SW480 (cell line): ENCODE measurements around the gene WASHC1.
"Not testable (repeated sequence)": the region's sequence is repeated elsewhere in the genome, so short reads cannot be mapped to it uniquely, and the experiment has no call there.

Experiments used
- DNase-seq: peaks from one replicate; pipeline ENCODE4 v3.0.0-alpha.2; 2016; ENCODE audit warnings: low spot score

Gene WASHC1, protein sequence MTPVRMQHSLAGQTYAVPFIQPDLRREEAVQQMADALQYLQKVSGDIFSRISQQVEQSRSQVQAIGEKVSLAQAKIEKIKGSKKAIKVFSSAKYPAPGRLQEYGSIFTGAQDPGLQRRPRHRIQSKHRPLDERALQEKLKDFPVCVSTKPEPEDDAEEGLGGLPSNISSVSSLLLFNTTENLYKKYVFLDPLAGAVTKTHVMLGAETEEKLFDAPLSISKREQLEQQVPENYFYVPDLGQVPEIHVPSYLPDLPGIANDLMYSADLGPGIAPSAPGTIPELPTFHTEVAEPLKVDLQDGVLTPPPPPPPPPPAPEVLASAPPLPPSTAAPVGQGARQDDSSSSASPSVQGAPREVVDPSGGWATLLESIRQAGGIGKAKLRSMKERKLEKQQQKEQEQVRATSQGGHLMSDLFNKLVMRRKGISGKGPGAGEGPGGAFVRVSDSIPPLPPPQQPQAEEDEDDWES

DNA sequence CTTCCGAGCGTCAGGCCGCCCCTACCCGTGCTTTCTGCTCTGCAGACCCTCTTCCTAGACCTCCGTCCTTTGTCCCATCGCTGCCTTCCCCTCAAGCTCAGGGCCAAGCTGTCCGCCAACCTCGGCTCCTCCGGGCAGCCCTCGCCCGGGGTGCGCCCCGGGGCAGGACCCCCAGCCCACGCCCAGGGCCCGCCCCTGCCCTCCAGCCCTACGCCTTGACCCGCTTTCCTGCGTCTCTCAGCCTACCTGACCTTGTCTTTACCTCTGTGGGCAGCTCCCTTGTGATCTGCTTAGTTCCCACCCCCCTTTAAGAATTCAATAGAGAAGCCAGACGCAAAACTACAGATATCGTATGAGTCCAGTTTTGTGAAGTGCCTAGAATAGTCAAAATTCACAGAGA is at the start of gene WASHC1:
TSS of gene WASHC1 (minus strand) at position 101 of the 400 bp plus-strand sequence. CDS start 4,457 bp downstream, outside the sequence.
- not testable (repeated sequence) for DNase-seq

DNA sequence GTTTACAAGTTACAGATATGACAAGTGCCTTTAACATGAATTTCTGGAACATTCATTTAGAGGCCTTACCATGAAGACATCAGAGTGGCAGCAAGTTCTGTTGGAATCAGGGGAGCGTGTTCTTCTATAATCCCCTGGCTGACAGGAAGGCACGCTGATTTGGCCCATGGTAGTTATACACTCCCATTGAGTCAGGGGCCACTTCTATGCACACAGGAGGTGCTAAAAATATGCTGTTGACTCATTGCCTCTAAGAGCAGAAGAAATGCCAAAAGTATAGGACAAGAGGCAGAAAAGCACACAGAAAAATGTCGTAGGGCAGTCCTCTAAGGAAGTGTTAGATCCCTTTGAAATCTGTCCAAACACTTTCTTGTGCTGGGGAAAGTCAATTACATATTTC is 49.1 kb upstream of the WASHC1 start:
- DNase-seq = not testable (repeated sequence)

DNA sequence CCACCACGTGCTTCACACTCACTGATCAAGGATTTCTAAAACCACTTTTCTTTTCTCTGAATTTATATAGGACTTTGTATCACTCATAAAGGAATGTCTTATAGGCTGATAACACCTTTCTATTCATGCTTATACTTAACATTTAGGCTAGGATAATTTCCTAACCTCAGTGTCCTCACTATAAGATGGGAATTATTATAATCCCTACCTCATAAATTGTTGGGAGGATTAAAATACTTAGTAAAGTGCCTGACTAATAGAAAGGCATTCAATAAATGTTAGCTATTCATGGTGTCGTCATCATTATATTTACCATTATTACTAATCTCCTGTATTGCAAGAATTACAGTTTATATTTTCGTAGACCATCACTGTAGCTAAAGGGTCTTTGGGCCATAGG is 47.1 kb upstream of the WASHC1 start:
- DNase-seq = not testable (repeated sequence)

- not testable (repeated sequence) for DNase-seq
Observed at GRCh38 chr9:73900-74525, 44.8 kb upstream of the WASHC1 start.

DNA sequence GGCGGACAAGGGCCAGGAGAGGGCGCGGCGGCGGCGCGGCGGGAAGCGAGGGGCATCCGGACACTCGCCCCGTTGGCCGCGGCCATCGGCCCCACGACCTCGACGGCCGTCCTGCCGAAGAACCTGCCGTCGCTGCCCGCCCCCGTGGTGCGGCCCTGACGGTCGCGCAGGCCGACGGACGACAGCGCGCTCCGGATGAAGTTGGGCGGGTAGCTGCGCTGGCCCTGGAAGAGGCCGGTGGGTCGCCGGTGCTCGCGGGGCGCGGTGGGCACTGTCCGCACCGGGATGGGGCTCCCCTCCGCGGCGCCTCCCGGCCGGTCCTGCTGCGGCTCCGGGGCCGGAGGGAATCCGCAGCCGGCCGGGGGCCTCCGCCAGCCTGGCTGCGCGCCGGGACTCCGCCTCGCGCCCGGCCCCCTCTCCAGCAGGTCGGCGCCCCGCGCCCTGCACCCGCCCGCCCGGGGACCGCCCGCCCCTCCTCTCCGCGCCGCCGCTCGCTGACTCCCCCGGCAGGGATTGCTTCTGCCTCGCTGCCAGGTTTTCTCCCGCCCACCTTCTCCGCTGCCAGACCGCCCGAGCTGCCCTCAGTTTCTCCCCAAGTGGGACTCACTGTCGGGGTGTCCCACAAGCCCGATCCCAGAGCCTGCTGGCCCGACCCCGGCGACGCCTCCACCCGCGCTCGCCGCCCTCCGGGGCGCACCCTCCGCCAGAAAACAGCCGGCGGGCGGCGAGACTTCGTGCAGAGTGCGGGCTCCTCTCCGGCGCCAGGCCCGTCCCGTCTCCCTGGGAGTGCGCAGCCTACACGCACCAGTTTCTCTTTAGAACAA is 44.0 kb upstream of the WASHC1 start:
- DNase-seq = not testable (repeated sequence)

DNA sequence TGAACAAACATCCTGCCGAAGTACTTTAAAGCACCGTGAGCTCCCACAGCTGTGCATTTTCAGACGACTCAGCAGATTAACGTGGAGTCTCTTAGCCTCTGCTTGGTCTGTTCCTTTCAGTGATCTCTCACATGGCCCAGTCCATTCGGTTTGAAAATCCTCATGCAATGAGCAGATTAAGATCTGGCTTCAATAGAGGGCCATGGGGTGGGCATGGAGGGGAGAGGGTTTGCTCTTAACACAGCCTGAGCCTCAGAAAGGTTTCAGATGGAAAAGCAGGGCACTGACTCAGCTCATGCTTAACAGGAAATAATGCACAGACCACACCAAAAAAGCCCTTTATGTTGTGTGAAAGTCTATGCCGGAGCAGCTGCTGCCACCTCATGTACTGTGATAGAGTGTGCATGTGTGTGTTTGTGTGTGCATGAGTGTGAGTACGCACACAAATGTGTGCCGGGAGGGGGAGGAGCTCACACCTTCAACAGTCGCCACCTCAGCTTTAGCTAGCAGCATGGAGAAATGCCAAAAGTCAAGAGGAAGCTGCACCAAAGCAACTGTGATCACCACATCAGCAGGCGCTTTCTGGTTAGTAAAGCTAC is 33.9 kb upstream of the WASHC1 start:
- DNase-seq = peak; percentile 23

DNA sequence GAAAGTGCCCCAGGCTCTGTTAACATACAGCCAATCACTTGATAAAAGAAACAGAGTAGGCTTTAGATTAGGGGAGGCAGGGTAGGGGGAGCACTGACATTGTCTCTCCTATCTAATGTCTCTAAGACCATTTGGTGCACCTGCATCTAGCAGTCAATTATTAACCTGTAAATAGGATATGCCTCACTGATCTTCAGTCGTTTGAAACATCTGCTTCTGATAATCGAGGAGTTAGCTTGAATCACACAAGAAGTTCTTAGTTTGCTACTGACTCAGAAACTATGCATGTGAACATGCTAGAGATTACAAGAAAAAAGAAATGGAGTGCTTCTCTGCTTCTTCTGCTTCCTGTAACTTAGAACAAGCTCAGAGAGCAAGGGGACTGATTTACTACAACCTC is 23.4 kb upstream of the WASHC1 start:
- DNase-seq = not testable (repeated sequence)

DNA sequence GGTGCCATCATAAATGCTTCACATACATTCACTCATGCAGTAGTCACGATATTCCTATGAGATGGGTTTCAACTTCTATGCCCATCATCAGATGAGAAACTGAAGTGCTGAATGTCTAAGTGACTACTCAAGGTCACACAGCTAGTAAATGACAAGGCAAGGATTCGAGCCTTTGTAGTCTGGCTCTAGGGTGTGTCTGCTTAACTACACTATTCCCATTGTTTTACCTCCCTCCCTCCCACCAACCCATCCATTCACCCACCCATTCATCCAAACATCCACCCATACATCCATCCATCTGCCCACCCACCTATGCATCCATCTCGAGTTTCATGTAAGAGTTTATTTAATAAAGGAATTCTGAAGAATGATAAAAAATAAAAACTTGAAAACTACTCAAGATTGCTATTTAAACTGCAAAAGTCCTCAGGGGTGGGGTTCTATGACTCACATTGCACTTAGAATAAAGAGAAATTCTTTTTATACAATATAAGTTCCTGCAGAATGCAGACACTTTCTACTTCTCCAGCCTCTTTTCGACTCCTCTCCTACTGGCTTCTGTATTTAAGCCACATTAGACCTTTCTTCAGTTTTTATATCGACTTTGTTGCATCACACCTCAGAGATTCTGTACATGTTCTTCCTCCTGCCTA is 19.1 kb upstream of the WASHC1 start:
- DNase-seq = peak; percentile 44

GRCh38 chr9:46639-47271 is 17.5 kb upstream of the WASHC1 start:
- not testable (repeated sequence) for DNase-seq

DNA sequence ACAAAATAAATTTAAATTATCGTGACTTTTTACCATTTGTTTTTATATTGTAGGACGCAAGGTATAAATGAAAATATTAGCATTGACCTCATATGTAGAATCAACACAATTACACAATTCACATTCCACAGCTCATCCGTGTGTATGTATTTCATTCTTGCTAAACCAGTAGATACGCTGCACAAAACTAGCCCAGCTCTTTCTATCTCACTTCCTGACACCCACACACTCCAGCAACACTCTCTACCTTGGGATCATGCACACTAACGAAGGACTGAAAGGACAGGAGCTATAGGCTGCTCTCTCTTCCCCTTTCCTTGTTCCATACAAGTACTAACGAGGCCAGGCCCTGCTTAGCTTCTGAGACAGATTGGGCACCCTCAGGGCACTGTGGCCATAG is 16.9 kb upstream of the WASHC1 start:
- not testable (repeated sequence) for DNase-seq

DNA sequence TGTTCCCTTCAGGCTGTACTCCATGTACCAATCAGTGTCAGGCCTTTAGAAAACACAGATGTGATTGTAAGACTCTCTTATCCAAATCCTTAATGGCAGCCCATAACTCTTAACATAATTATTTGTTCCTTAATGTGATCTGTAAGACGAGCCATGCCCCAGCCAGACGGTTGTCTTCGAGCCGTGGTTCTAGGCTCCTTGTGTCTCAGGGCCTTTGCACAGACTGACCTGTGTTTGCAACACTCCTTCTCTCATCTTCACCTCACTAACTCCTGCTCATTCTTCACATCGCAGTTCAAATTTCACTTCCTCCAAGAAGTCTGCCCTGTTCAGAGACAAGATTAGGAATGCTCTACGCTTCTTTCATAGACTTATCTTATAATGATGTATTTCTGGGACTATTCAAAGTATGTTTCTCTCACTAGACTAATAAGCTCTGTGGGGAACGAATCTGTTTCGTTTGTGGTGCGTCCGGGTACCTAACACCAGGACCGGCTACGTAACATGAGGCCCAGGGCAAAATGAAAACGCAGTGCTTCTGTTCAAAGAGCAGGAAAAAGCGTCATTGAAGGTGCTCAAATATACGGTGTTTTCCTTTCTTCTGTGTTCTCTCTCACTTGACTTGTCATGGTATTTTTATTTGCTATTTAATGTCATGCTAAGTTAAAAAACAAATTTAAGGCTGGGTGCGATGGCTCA is 16.1 kb upstream of the WASHC1 start:
- DNase-seq = not testable (repeated sequence)

- peak; percentile 42 for DNase-seq
Observed at GRCh38 chr9:44416-44815, 15.2 kb upstream of the WASHC1 start.

DNA sequence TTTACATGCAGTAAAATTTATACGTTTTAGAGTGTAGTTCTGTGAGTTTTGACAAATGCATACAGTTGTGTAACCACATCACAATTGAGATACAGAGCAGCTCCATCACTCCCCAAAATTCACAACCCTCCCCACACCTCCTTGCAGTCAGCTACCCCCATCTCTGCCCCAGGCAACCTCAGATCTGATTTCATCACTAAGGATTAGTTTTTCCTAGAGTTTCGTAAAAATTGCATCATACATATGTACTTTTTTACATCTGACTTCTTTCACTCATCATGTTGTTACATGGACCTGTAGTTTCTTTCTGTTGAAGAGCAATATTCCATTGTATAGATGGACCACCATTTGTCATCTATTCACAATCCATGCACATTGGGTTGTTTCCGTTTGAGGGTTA is 14.4 kb upstream of the WASHC1 start:
- not testable (repeated sequence) for DNase-seq

GRCh38 chr9:43116-43515 is 13.9 kb upstream of the WASHC1 start:
- not testable (repeated sequence) for DNase-seq

GRCh38 chr9:41819-42218 is 12.6 kb upstream of the WASHC1 start:
- DNase-seq = not testable (repeated sequence)

GRCh38 chr9:41261-41676 is 12.0 kb upstream of the WASHC1 start:
- not testable (repeated sequence) for DNase-seq

GRCh38 chr9:32308-32707 is 3.1 kb upstream of the WASHC1 start:
- DNase-seq = not testable (repeated sequence)

- not testable (repeated sequence) for DNase-seq
Observed at GRCh38 chr9:28775-29174, 481 bp downstream of the WASHC1 start.

- not testable (repeated sequence) for DNase-seq
Observed at GRCh38 chr9:21621-22020, 7.6 kb downstream of the WASHC1 start.

DNA sequence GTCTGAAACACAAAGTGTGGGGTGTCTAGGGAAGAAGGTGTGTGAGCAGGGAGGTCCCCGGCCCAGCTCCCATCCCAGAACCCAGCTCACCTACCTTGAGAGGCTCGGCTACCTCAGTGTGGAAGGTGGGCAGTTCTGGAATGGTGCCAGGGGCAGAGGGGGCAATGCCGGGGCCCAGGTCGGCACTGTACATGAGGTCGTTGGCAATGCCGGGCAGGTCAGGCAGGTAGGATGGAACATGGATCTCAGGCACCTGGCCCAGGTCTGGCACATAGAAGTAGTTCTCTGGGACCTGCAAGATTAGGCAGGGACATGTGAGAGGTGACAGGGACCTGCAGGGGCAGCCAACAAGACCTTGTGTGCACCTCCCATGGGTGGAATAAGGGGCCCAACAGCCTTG is 12.4 kb downstream of the WASHC1 start:
- not testable (repeated sequence) for DNase-seq
